Ovary (tissue), 9 donors: Measurements from ENCODE around the gene EIF3B. TPM values are rescaled to one million over a fixed set of nuclear protein-coding genes. Genes with fewer than 3 reads are reported as not detected.
A peak's percentile ranks its signal among the peaks of the same experiment; 100 is the strongest.
"Not testable (repeated sequence)": the region's sequence is repeated elsewhere in the genome, so short reads cannot be mapped to it uniquely, and the experiment has no call there.

Experiments
- DNase-seq, 5 donors: peaks; one replicate each; pipeline ENCODE4 v3.0.0-alpha.2; 2019 to 2020
- H3K27ac ChIP-seq, 2 donors: fragments of 200-600 bp; one replicate each; pipeline versions ENCODE4 v1.5.1 to v1.8.0; 2019 to 2022
- H3K27me3 ChIP-seq: fragments of 200-600 bp; one replicate; pipeline ENCODE4 v1.8.0; 2022
- H3K36me3 ChIP-seq: fragments of 200-600 bp; sonication (generic); one replicate; pipeline ENCODE4 v1.5.1; 2019
- H3K4me1 ChIP-seq: one replicate; pipeline ENCODE4 v1.8.1; 2013; ENCODE audit warnings: mild to moderate bottlenecking, moderate library complexity; ENCODE audit not compliant: insufficient read depth
- H3K4me3 ChIP-seq: fragments of 200-600 bp; sonication (generic); one replicate; pipeline ENCODE4 v1.5.1; 2017
- H3K9me3 ChIP-seq, 2 donors: fragments of 200-600 bp in 1 of 2; sonication (generic) in 1 of 2; one replicate each; pipeline versions ENCODE4 v1.5.1 to v1.8.1; 2013 to 2019; ENCODE audit warnings: mild to moderate bottlenecking in 1 of 2, moderate library complexity in 1 of 2
- EP300 ChIP-seq: sonication (generic); formaldehyde crosslinking; IDR thresholded peaks from one replicate; pipeline ENCODE4 v1.6.1; 2017; ENCODE audit warnings: antibody characterized with exemption
- POLR2A ChIP-seq: fragments of 450-650 bp; IDR thresholded peaks from one replicate; pipeline ENCODE4 v1.6.1; 2017; ENCODE audit warnings: antibody characterized with exemption, mild to moderate bottlenecking, moderate library complexity
- WGBS, 3 donors: extraction: QIAGEN DNeasy Blood & Tissue Kit in 1 of 3; methylation state at CpG; one replicate each; pipeline versions ENCODE4 v1.1.5 to v1.1.7; 2013 to 2017; 5-methylcytosine and 5-hydroxymethylcytosine counted together
- intact Hi-C, 4 donors: fragments of 100-400 bp; cut with DNase I; formaldehyde crosslinking; loops; one replicate each; pipeline versions ENCODE4 v1.11.0 to v1.15.1; 2022 to 2023
- polyA plus RNA-seq, 2 donors: library from polyadenylated mRNA; stranded (reverse); fragments of 200-250 nt in 1 of 2; fragments of 350-450 nt in 1 of 2; fragmentation: Illumina TruSeq in 1 of 2; extraction: RNeasy Lipid Tissue Mini Kit (QIAGEN cat#74804) in 1 of 2; gene quantifications; one replicate each; pipeline ENCODE4 v1.2.3, GENCODE V29; 2013 to 2014
- total RNA-seq, 7 donors: library from RNA; depleted of rRNA in 2 of 7; stranded (reverse); fragments of >200 nt in 2 of 7; fragmentation: NEBNext Ultra II Directional in 3 of 7; extraction: Animal tissue kit (Norgen Biotek cat#: 25700) in 3 of 7; gene quantifications; one replicate each; pipeline versions ENCODE4 v1.1.0 to v1.2.4, GENCODE V29; 2016 to 2023
- TF ChIP-seq, protein P1 (sequence below), 3 donors: fragments of 450-650 bp in 2 of 3; fragments of 200-600 bp in 1 of 3; IDR thresholded peaks; one replicate each; pipeline versions ENCODE4 v1.5.1 to v1.8.0; 2016 to 2022; ENCODE audit warnings: antibody characterized with exemption in 3 of 3, mild to moderate bottlenecking in 1 of 3
- donor health status: DM: no; HTN: no; CAD: no; lungs with moderate emphysema.
- donor health status: DM: no; HTN: no; CAD: no.
- donor health status: Bipolar disorder and iron deficiency.
- donor health status: DM: yes; HTN: yes; CAD: no.
- donor health status: DM: no; HTN: no; CAD: no.
- donor health status: DM: yes; HTN: yes; CAD: no.

Gene EIF3B
- total and polyA plus RNA-seq, 9 donors = 62.3 to 185 (median 114) TPM

DNA sequence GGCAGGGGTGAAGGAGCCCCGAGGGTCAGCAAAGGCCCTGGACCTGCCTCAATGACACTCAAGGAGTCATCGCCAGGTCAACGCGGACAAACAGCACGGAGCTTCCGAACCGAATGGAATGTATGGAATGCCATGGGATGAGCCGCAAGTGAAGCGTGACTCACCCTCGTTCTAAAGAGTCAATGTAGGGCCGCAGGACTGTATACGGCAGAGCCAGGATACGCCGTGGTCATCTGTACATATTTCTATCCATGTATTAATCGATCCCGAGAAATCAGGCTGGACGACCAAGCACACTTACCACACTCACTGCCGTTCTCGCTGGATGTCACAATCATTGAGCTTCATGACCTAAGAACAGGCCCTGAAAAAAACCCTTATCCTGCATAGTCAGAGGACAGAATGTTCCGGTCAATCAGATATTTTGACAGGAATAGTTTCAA, 44.7 kb upstream of the EIF3B start:
- no peaks in the 10 kb centered on the region for H3K36me3 ChIP-seq
- H3K27ac ChIP-seq = no peak overlapping the region
- no peak for DNase-seq
- no peak for TF ChIP-seq POLR2A
- TF ChIP-seq, protein P1, sequence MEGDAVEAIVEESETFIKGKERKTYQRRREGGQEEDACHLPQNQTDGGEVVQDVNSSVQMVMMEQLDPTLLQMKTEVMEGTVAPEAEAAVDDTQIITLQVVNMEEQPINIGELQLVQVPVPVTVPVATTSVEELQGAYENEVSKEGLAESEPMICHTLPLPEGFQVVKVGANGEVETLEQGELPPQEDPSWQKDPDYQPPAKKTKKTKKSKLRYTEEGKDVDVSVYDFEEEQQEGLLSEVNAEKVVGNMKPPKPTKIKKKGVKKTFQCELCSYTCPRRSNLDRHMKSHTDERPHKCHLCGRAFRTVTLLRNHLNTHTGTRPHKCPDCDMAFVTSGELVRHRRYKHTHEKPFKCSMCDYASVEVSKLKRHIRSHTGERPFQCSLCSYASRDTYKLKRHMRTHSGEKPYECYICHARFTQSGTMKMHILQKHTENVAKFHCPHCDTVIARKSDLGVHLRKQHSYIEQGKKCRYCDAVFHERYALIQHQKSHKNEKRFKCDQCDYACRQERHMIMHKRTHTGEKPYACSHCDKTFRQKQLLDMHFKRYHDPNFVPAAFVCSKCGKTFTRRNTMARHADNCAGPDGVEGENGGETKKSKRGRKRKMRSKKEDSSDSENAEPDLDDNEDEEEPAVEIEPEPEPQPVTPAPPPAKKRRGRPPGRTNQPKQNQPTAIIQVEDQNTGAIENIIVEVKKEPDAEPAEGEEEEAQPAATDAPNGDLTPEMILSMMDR (IDR thresholded peaks at IDR 0.05) = no peak
- no peak for TF ChIP-seq EP300
- no peaks in the 10 kb centered on the region for H3K9me3 ChIP-seq
- H3K27me3 ChIP-seq = no peaks in the 10 kb centered on the region
- H3K4me1 ChIP-seq = peaks cover 7% of the 10 kb centered on the region
- no peak overlapping the region for H3K4me3 ChIP-seq
- intact Hi-C loops = loop anchor here in 1 of 4 donors (2.0 kb wide), 1 partner anchor 39 kb away; no protein-coding TSS in a partner anchor
- WGBS, 3 donors = 66 to 75% (median 75%) methylated on average over 20 of the region's 20 CpGs

DNA sequence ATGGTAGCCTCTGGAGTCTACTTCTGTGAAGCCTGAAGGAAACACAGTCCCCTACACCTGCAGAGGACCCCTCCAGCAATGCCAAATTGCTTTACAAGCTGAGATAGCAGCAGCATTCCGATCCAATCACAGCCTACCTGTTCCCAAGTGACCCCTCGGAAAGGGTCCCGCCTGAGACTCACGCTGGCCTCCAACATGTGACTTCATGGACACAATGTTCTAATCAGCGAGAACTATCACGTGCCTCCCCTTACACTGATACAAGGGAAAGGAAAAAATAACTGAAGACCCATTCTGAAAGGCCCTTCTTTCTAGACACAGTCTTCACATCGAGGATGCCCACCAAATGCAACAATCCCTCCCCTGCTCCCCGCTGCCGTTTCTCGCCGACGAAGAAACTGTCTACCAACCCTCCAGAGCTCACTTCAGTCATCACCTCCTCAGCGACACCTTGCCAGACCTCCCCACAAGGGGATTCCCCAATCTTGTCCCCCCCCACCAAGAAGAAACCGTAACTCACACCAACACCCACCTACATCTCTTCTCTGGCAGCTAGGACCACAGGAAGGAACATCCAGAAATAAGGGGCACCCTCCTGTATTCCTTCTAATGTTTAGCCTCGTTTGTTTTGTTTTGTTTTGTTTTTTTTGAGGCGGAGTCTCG, 42.2 kb upstream of the EIF3B start:
- intact Hi-C loops = no loop called here
- Histone ChIP-seq H3K27ac (no peak overlapping the region), H3K4me3 (no peak overlapping the region), H3K4me1 (peaks cover 5% of the 10 kb centered on the region), H3K36me3 (no peaks in the 10 kb centered on the region), H3K27me3 (no peaks in the 10 kb centered on the region), H3K9me3 (no peaks in the 10 kb centered on the region)
- TF ChIP-seq, protein P1 (IDR thresholded peaks at IDR 0.05) = no peak
- no peak for TF ChIP-seq POLR2A
- no peak for TF ChIP-seq EP300
- 85 to 91% (median 87%) methylated on average over 17 of the region's 17 CpGs for WGBS, 3 donors
- DNase-seq = no peak

DNA sequence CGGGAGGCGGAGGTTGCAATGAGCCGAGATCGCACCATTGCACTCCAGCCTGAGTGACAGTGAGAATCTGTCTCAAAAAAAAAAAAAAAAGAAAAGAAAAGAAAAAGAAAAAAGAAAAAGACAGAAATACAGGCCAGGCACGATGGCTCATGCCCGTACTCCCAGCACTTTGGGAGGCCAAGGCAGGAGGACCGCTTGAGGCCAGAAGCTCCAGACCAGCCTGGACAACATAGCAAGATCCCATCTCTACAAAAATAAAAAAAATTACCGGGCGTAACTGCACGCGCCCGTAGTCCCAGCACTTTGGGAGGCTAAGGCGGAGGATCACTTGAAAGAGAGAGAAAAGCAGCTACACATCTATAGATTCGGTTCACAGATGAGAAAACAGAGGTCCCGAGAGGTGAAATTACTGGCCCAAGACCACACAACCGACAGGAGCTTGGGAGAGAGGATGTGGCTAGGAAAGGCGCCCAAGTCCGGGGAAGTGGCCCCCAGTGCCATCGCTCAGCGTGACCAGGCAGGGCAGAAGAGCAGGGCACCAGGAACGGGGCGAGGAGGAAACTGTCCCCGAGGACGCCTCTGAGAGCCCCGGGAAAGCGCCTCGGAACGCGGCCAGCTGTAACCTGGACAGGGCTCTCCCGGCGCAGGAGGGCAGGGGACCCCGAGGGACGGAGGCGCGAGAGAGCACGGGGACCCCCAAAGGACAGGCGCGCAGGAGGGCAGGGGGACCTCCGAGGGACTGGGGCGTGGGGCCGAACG, 41.0 kb upstream of the EIF3B start:
- Histone ChIP-seq H3K27ac (peak overlapping the region in 1 of 2 donors; percentile 49), H3K36me3 (no peaks in the 10 kb centered on the region), H3K27me3 (no peaks in the 10 kb centered on the region), H3K4me3 (peak overlapping the region; percentile 98), H3K9me3 (no peaks in the 10 kb centered on the region), H3K4me1 (peaks cover 5% of the 10 kb centered on the region)
- DNase-seq = peak in 1 of 5 donors; percentile 37
- TF ChIP-seq, protein P1 (IDR thresholded peaks at IDR 0.05) = no peak
- TF ChIP-seq POLR2A (no peak), EP300 (no peak)
- WGBS, 3 donors = 18 to 31% (median 21%) methylated on average over 29 to 42 of the region's 42 CpGs
- intact Hi-C loops = no loop called here

DNA sequence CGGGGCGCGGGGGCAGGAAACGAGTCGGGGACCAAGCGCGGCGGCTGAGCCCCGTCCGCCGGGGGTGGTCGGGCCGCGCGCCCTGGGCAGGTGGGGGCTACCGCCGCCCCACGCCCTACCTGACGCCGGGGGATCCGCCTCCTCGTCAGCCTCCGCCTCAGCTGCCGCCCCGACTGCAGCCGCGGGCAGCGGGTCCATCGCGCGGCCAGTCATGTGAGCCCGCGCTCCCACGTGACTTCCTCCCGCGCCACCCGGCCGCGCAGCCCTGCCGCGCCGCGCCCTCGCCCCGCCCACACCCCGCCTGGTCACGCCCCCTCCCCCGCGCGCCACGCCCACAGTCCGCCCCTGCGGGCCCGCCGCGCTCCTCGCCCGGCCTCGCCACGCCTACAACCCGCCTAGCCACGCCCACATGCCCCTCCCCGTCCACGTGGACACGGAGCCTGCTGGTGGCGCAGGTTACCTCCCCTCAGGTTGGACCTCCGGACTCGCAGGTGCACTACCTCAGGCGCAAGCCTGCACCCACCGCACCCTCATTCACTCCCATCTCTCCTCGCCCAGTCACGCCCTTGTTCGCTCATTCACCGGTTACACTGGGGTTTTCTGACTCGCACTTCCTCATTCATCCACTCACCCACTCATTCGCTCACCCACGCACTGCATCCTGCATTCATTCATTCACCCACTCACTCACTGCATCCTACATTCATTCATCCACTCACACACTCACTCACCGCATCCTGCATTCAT, 40.2 kb upstream of the EIF3B start, which contains the start of gene SNX8:
Gene SNX8, minus strand, starts transcription at position 233 of the 747 bp plus-strand sequence. Its CDS starts 20 bp downstream, at position 213.
- Histone ChIP-seq H3K36me3 (no peaks in the 10 kb centered on the region), H3K4me1 (peaks cover 5% of the 10 kb centered on the region), H3K4me3 (peak within 1 kb of the TSS; percentile 98), H3K27ac (peak within 1 kb of the TSS in 1 of 2 donors; percentile 49), H3K9me3 (no peaks in the 10 kb centered on the region), H3K27me3 (no peaks in the 10 kb centered on the region)
- 1 to 2% (median 2%) methylated on average over 51 to 78 of the region's 78 CpGs for WGBS, 3 donors
- DNase-seq = peak; percentile 88 to 96 (median 95)
- no peak for TF ChIP-seq POLR2A
- TF ChIP-seq, protein P1 (IDR thresholded peaks at IDR 0.05) = no peak
- no peak for TF ChIP-seq EP300
- intact Hi-C loops = no loop called here

DNA sequence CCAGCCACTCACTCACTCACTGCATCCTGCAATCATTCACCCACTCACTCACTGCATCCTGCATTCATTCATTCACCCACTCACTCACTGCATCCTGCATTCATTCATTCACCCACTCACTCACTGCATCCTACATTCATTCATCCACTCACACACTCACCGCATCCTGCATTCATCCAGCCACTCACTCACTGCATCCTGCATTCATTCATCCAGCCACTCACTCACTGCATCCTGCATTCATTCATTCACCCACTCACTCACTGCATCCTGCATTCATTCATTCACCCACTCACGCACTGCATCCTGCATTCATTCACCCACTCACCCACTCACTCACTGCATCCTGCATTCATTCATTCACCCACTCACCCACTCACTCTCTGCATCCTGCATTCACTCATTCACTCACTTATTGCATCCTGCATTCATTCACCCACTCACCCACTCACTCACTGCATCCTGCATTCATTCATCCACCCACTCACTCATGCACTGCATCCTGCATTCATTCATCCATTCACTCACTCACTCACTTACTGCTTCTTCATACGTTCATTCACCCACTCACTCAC, 39.6 kb upstream of the EIF3B start:
- peak overlapping the region; percentile 98 for H3K4me3 ChIP-seq
- 63 to 85% (median 82%) methylated on average over 3 of the region's 3 CpGs for WGBS, 3 donors
- H3K27ac ChIP-seq, H3K27me3 ChIP-seq, H3K9me3 ChIP-seq, H3K4me1 ChIP-seq, H3K36me3 ChIP-seq, intact Hi-C loops, DNase-seq: not testable (repeated sequence)
